ES-I3 (cell line): ENCODE results near the gene IL4.

ENCODE experiments used
- H3K36me3 ChIP-seq: 2 replicates; pipeline ENCODE4 v1.6.1; 2013; ENCODE audit warnings: mild to moderate bottlenecking, low read length, control low read depth, moderate library complexity; ENCODE audit not compliant: insufficient read depth
- H3K4me1 ChIP-seq: 2 replicates; pipeline ENCODE4 v1.6.1; 2013; ENCODE audit warnings: mild to moderate bottlenecking, control low read depth, low read length; ENCODE audit not compliant: insufficient read depth
- H3K9ac ChIP-seq: 2 replicates; pipeline ENCODE4 v1.6.1; 2013; ENCODE audit warnings: low read depth, mild to moderate bottlenecking, low read length, moderate library complexity
- H3K9me3 ChIP-seq: 2 replicates; pipeline ENCODE4 v1.6.1; 2013; ENCODE audit warnings: mild to moderate bottlenecking, low read length, moderate library complexity; ENCODE audit not compliant: control insufficient read depth, insufficient read depth

IL4 gene

DNA sequence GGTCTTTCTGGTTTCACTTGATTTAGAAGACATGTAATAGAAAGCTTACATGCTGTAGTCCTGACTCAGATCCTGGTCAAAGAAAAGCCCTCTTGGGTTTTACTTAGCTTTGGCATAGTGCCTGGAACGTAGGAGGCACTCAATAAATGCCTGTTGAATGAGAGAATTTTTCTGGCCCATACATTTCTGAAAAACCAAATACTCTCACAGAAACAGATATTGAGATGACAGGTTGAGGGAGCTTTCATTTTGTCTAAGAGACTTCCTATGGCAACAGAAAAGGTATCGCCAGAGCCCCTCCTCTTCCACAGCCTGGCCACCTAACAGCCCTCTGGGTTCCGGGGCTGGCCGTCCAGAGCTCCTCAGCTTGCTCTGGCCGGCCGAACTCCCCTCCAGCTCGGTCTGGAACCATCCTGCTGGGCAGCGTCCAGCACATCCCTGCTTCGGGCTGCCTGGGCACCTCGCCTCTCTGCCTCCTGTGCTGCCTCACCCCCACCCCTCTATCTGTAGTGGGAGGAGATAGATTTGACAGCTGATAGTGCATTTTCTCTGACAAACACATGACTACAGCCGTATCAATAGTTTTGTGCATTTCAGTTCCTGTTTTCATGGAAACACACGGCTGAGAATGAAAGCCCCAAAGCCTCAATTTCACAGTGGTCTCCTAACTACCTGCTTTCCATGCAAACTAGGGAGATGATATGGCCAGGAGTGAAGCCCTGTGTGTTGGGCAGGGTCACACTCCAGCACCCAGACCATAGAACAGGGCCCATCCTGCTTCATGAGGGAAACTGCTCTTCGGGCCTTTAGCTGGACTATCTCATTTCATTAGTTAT, 1.1 kb downstream of the IL4 start:
- peaks cover 7% of the 10 kb centered on the region; the same call in 1 of the 2 replicates for H3K4me1 ChIP-seq
- H3K9ac ChIP-seq = no peak overlapping the region
- H3K9me3 ChIP-seq = no peaks in the 10 kb centered on the region
- H3K36me3 ChIP-seq = no peaks in the 10 kb centered on the region

DNA sequence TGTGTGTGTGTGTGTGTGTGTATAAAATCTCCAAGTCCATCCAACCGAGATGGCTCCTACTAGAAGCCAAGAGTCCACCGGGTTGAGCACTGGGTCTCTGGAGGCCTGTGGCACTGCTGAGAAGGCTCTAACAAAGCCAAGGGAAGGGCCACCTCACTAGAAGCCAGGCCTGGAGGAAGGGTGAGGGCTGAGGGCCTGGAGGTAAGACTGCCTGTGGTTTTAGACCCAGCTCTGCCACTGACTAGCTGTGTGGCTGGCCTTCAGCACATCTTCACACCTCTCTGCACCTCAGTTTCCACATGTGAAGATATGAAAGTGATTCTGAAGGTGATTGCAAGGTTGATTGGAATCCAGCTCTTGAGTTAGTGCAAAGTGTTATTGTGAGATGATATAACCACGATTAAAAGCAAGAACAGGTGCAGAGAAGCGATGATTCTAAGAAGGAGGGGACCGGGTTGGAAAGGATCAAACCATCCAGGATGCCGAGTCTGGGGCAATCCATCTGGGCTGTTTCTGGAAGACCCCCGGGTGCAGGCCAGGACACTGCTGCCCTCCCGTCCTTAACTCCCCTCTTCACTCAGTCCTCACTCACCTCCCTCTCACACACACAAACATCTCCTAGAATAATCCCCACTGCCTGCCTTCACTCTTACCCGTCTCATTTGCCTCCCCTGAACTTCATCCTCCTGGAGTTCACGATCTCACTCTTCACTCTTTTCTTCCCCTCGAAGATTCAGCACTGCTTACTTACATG, 2.3 kb downstream of the IL4 start:
- H3K9ac ChIP-seq = no peak overlapping the region
- no peaks in the 10 kb centered on the region for H3K9me3 ChIP-seq
- no peaks in the 10 kb centered on the region for H3K36me3 ChIP-seq
- peaks cover 6% of the 10 kb centered on the region; the same call in 1 of the 2 replicates for H3K4me1 ChIP-seq

DNA sequence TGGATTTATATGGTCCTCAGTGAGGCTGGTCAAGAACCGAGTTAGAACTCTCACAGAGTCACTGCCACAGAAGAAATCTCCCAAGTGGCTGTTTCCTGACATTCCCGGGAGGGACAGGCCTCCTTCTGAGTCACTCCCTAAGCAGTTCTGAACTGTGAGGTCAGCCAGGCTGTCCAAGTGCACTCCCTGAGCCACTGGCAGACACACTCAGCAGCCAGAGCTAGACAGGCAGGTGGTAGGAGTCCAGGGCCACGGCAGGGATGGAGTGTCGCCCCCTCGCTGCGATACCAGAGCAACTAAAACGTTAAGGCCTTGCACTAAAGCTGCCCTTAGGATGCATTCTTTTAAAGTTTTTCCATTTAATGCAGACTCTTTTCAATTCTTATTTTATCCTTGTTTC, 3.4 kb downstream of the IL4 start:
- Histone ChIP-seq H3K4me1 (peaks cover 6% of the 10 kb centered on the region; the same call in 1 of the 2 replicates), H3K9ac (no peak overlapping the region), H3K9me3 (no peaks in the 10 kb centered on the region), H3K36me3 (no peaks in the 10 kb centered on the region)

DNA sequence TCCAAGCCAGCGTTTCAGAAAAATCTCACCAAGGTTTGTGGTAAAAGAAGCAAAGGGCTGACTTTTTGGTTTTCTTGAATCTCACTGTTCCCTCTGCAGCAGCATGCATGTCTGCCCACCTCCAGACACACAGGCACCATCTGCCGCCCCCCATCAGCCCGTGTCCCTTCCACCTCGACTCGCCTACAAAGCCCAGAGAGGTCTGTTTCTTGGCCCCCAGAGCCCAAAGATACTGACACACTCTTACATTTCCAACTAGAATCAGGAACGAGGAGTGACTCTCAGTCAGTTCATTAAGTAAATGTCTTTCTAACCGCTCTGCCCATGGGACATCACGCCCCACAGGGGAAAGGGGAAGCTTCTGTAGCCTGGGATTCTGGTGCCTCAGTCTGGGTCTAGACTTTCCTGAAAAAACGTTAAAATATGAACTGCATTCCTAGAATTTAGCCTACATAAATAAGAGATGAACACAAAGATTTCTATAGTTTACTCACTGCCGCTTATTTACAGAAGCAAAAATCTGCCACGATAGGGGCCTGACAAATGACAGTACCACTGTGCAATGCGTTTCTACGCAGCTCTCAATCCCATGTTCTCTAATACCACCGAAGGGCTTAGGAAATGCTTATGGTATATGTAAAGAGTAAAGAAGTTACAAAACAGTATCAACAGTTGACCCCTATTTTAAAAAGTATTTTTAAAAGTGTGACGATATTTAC, 4.1 kb downstream of the IL4 start:
- no peak overlapping the region for H3K9ac ChIP-seq
- H3K9me3 ChIP-seq = no peaks in the 10 kb centered on the region
- H3K36me3 ChIP-seq = no peaks in the 10 kb centered on the region
- peaks cover 6% of the 10 kb centered on the region; the same call in 1 of the 2 replicates for H3K4me1 ChIP-seq

DNA sequence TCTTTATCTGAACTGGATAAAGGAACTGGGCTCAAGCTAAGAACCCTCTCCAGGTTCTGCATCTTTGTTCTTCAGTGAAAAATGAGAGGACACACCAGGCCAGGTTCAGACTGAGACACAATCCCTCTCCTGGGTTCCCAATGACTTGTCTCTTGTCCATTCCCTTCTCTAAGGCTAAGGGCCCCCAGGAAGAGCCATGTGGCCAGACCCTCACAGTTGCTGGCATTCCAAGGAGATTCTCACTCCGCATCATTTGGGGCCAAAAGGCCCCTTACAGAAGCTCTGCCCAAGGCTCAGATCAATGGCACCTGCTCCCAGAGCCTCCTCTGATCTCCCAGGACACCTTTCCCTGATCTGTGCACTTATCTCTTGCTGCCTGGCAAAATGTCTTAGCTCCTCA, 4.9 kb downstream of the IL4 start:
- peaks cover 6% of the 10 kb centered on the region; the same call in 1 of the 2 replicates for H3K4me1 ChIP-seq

DNA sequence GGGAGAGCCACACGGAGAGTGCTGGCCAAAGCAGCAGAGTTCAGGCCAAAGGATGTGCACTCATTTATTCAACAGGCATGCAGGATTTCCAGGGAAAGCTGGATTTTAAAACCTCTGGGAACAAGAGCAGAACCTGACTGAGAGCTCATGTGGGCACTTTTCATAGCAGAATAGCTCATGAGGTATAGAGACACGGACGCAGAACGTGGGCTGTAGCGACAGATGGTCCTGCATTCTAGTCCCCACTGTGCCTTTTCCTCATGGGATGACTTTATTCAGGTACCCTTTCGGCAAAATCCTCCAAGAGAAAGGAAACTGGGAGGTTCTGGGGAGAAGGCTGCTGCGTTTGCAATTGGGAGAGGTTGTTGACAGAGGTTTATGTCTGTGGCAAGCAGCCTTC, 5.4 kb downstream of the IL4 start:
- Histone ChIP-seq H3K36me3 (no peaks in the 10 kb centered on the region), H3K9ac (no peak overlapping the region), H3K9me3 (no peaks in the 10 kb centered on the region), H3K4me1 (peaks cover 6% of the 10 kb centered on the region; the same call in 1 of the 2 replicates)

More for the DNA sequence above, 4.9 kb downstream of the IL4 start:
- no peaks in the 10 kb centered on the region for H3K36me3 ChIP-seq
- H3K9ac ChIP-seq = no peak overlapping the region
- no peaks in the 10 kb centered on the region for H3K9me3 ChIP-seq

DNA sequence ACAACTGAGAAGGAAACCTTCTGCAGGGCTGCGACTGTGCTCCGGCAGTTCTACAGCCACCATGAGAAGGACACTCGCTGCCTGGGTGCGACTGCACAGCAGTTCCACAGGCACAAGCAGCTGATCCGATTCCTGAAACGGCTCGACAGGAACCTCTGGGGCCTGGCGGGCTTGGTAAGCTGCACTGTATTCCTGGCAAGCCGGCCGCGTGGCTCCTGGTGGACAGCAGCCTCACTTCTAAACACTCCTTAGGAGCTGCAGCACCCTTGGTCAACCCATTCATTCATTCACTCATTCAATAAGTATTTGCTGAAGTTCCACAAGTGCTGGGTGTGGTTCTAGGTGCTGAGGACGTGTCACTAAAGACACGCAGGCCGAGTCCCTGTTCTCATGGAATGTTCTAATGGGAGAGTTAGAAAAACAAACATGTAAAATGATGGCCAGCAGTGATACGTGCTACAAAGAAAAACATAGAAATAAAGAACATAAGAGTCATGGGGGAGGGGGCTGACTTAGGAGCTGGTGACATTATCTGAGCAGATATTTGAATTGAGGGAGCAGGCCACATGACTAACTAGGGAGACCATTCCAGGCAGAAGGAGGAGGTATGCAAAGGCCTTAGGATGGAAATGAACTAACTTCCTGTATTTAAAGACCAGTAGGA, 6.1 kb downstream of the IL4 start:
- no peaks in the 10 kb centered on the region for H3K36me3 ChIP-seq
- no peaks in the 10 kb centered on the region for H3K9me3 ChIP-seq
- H3K9ac ChIP-seq = no peak overlapping the region
- peaks cover 6% of the 10 kb centered on the region; the same call in 1 of the 2 replicates for H3K4me1 ChIP-seq

DNA sequence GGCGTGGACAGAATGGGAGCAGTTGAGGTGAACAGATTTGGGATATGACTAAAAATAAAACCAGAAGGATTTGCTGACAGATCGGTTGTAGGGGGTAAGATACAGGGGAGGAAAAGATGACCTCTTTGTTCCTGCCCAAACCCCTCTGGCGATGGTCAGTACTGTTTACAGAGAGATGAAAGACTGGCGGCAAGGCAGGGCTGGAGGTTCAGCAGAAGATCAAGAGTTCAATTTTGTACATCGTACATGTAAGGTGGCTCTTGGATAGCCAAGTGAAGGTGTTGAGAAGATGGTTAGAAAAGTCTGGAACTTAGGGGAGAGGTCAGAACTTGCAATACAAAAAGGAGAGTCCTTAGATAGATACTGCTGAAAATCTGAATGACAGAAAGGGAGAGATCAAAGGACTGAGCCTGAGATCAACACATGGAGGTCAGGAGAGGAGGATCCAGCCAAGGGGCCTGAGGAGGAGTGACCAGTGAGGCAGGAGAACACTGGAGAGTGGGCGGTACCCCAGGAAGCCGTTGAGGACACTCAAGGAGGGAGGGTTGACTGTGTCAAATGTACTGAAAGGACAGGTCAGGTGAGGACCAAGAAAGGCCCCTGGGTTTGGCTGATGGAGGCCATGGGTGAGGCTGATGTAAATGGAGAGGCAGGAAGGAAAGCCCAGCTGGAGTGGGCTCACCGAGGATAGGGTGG, 7.1 kb downstream of the IL4 start:
- peaks cover 6% of the 10 kb centered on the region; the same call in 1 of the 2 replicates for H3K4me1 ChIP-seq
- H3K9ac ChIP-seq = no peak overlapping the region
- H3K36me3 ChIP-seq = no peaks in the 10 kb centered on the region
- H3K9me3 ChIP-seq = no peaks in the 10 kb centered on the region

DNA sequence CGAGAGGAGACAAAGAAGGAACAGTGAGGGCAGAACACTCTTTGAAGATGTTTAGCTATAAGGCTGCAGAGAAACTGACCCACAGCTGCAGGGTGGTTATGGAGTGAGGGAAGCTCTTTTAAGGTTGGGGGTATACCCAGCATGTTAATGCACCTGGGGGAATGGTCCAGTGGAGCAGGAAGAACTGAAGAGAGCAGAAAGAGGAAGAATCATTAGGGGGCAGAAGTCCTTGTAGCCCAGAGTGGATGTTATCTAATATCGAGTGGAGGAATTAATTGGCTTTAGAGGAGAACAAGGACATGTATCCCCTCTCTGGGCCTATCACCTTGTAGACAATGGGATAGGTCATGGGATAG, 7.7 kb downstream of the IL4 start:
- no peak overlapping the region for H3K9ac ChIP-seq
- H3K36me3 ChIP-seq = no peaks in the 10 kb centered on the region
- peaks cover 6% of the 10 kb centered on the region; the same call in 1 of the 2 replicates for H3K4me1 ChIP-seq
- no peaks in the 10 kb centered on the region for H3K9me3 ChIP-seq

DNA sequence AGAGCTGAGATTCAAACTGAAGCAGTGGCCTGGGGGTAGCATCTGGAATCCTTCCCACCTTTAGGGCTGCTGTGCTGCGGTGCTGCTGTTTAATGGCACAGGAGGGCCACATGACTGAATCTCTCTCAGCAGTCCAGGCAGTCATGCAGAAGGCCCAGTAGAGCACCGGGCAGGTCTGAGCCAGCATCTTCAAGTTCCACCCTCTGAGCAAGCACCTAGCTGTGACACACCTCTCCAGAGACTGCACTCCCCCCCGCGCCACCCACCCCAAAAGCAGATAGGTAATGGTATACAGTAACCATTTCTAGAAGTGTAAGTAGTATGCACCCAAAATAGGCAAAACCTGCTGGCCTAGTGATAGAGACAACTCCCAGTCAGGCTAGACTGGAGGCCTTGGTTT, 8.2 kb downstream of the IL4 start:
- Histone ChIP-seq H3K9me3 (no peaks in the 10 kb centered on the region), H3K9ac (no peak overlapping the region), H3K36me3 (no peaks in the 10 kb centered on the region), H3K4me1 (peaks cover 6% of the 10 kb centered on the region; the same call in 1 of the 2 replicates)

DNA sequence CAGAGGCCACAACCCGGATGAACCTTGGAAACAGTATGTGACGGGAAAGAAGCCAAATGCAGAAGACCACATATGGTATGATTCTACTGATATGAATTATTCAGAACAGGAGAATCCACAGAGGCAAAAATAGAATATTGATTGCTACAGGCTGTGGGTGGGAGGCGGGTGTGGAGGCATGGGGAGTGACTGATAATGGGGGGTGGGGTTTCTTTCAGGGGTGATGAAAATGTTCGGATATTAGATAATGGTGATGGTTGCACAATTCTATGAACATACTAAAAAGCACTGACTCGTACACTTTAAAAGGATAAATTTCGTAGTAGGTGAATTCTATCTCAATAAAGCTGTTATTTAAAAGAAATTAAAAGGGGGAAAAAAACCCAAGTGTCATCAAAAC, 10.7 kb downstream of the IL4 start:
- H3K9ac ChIP-seq = no peak overlapping the region
- H3K4me1 ChIP-seq = peaks cover 6% of the 10 kb centered on the region; the same call in 1 of the 2 replicates
- no peaks in the 10 kb centered on the region for H3K36me3 ChIP-seq
- no peaks in the 10 kb centered on the region for H3K9me3 ChIP-seq

DNA sequence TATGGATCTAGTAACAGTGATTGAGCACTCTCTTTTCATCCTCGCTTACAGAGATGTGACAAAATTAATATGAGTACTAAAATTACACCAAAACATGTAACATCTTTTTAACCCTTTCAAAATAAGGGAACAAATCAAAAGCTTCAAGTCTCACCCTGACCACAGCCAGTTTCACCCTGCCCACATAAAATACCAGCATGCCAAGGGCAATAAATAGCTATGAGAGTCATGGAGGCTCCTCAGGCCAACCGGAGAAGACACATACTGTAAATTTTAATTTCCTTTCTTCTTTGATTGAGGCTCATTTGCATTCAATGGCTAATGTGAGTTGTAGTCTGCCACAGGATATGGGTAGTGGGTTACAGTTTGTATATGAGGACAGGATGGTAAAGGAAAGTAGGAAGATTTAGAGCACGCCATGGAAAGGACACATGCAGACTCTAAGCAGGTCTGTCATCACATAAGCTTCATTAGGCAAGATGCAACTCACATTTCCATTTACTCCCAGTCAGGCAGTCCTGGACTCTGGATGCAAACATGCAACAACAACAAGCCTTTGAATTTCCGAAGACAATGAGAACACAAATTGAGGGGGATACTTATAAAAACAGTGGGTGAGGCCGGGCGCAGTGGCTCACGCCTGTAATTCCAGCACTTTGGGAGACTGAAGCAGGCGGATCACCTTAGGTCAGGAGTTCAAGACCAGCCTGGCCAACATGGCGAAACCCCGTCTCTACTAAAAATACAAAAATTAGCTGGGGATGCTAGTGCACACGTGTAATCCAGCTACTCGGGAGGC, 11.3 kb downstream of the IL4 start:
- no peaks in the 10 kb centered on the region for H3K36me3 ChIP-seq
- H3K9me3 ChIP-seq = no peaks in the 10 kb centered on the region
- H3K9ac ChIP-seq = no peak overlapping the region
- peaks cover 2% of the 10 kb centered on the region; the same call in 1 of the 2 replicates for H3K4me1 ChIP-seq

DNA sequence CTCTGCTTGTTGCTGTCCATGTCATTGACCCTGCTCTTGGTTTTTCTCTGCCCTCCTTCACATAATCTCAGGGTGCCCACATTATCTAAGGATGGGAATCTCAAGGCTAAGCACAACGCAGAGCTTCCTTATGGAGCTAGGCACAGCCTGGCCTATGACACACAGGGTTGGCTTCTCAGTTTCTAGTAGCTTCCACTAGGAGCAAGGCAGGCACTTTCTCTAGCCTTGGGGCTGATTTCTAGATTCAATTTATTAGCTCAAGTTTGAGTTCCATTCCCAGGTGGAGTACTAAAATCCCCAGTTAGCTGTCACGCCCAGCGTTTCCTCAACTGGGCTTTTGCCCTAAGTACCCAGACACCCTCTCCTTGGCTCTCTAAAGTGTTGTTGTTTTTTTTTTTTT, 12.4 kb downstream of the IL4 start:
- no peaks in the 10 kb centered on the region for H3K36me3 ChIP-seq
- H3K4me1 ChIP-seq = no peaks in the 10 kb centered on the region
- H3K9ac ChIP-seq = no peak overlapping the region
- no peaks in the 10 kb centered on the region for H3K9me3 ChIP-seq
